ENCODE measurements around the gene NELFA.
A peak's percentile ranks its signal among the peaks of the same experiment; 100 is the strongest.

NELFA gene

GRCh38 chr4:1961563-1961962, 47.2 kb downstream of the NELFA start:
- DNase-seq: no peak

- DNase-seq: no peak
Observed at GRCh38 chr4:1961038-1961437, 47.7 kb downstream of the NELFA start.

GRCh38 chr4:1960170-1960825, 48.5 kb downstream of the NELFA start:
- no peak for DNase-seq

- peak; percentile 11 for DNase-seq
Observed at GRCh38 chr4:1959104-1959384, 49.7 kb downstream of the NELFA start.

- no peak for DNase-seq
Observed at GRCh38 chr4:1958276-1959103, 50.3 kb downstream of the NELFA start.

GRCh38 chr4:1956631-1957030, 52.1 kb downstream of the NELFA start:
- no peak for DNase-seq

- no peak for DNase-seq
Observed at GRCh38 chr4:1953335-1953734, 55.4 kb downstream of the NELFA start.

- no peak for DNase-seq
Observed at GRCh38 chr4:1952719-1953118, 56.1 kb downstream of the NELFA start.

GRCh38 chr4:1952058-1952700, 56.6 kb downstream of the NELFA start:
- no peak for DNase-seq

GRCh38 chr4:1950369-1950768, 58.4 kb downstream of the NELFA start:
- DNase-seq: no peak

GRCh38 chr4:1948892-1949436, 59.8 kb downstream of the NELFA start:
- DNase-seq: no peak

- DNase-seq: no peak
Observed at GRCh38 chr4:1948232-1948631, 60.5 kb downstream of the NELFA start.

- DNase-seq: no peak
Observed at GRCh38 chr4:1945912-1946311, 62.9 kb downstream of the NELFA start.

- no peak for DNase-seq
Observed at GRCh38 chr4:1945124-1945895, 63.5 kb downstream of the NELFA start.

- DNase-seq: no peak
Observed at GRCh38 chr4:1943928-1944327, 64.8 kb downstream of the NELFA start.

- no peak for DNase-seq
Observed at GRCh38 chr4:1940566-1940965, 68.2 kb downstream of the NELFA start.

GRCh38 chr4:1939664-1940509, 68.9 kb downstream of the NELFA start:
- no peak for DNase-seq

- DNase-seq: no peak
Observed at GRCh38 chr4:1938027-1938426, 70.7 kb downstream of the NELFA start.

- DNase-seq: no peak
Observed at GRCh38 chr4:1937550-1937949, 71.2 kb downstream of the NELFA start.

GRCh38 chr4:1933700-1934099, 75.1 kb downstream of the NELFA start:
- no peak for DNase-seq

GRCh38 chr4:1932736-1933135, 76.0 kb downstream of the NELFA start:
- no peak for DNase-seq

Measured in NCI-H2227 treated with DMSO at 0.1 percent for 48 hours (cell line).